ENCODE data around the gene ARVCF. TPM values are rescaled to one million over a fixed set of nuclear protein-coding genes. Genes with fewer than 3 reads are reported as not detected.

Gene ARVCF
- total and polyA plus RNA-seq, 2 experiments from 2014 or later = 15.6 to 122 TPM

DNA sequence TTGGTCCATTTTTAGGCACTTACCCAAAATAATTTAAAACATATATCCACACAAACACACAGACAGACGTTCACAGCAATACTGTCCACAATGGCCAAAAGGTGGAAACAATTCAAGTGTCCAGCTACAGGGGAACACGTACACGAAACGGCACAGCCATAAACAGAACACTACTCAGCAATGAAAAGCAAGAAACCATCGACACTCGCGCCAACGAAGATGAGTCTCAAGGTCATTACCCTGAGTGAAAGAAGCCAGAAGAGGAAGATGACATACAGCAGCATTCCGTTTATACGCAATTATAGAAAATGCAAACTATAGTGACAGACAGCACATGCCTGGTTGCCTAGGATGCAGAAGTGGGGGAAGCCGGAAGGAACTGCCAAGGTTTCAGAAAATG is 88.4 kb downstream of the ARVCF start:
- Histone ChIP-seq H3K27ac (ENCODE audit: low read depth) (no peak overlapping the region), H3K36me3 (ENCODE audit: insufficient read depth) (no peaks in the 10 kb centered on the region), H3F3A (replicated peaks; ENCODE audit: low read depth) (no peaks in the 10 kb centered on the region), H3K4me2 (no peak overlapping the region), H3K4me3 (no peak overlapping the region), H4K20me1 (replicated peaks; ENCODE audit: insufficient read depth) (no peaks in the 10 kb centered on the region), H2AFZ (no peak overlapping the region), H3K79me2 (replicated peaks; ENCODE audit: insufficient read depth) (no peaks in the 10 kb centered on the region), H3K4me1 (ENCODE audit: insufficient read depth) (no peaks in the 10 kb centered on the region), H3K27me3 (ENCODE audit: insufficient read depth) (no peaks in the 10 kb centered on the region), H3K9me2 (ENCODE audit: insufficient read depth) (no peaks in the 10 kb centered on the region)
- Mint-ChIP-seq H3K4me1 (no peaks in the 10 kb centered on the region), H3K4me3 (no peak overlapping the region), H3K27me3 (ENCODE audit: insufficient read depth, low read depth, poor library complexity) (no peaks in the 10 kb centered on the region), H3K36me3 (ENCODE audit: low read depth) (no peaks in the 10 kb centered on the region), H3K9me3 (no peaks in the 10 kb centered on the region), H3K27ac (no peak overlapping the region)
- ATAC-seq = no peak
- DNase-seq (ENCODE audit: low spot score) = no peak
- TF ChIP-seq, protein P1, sequence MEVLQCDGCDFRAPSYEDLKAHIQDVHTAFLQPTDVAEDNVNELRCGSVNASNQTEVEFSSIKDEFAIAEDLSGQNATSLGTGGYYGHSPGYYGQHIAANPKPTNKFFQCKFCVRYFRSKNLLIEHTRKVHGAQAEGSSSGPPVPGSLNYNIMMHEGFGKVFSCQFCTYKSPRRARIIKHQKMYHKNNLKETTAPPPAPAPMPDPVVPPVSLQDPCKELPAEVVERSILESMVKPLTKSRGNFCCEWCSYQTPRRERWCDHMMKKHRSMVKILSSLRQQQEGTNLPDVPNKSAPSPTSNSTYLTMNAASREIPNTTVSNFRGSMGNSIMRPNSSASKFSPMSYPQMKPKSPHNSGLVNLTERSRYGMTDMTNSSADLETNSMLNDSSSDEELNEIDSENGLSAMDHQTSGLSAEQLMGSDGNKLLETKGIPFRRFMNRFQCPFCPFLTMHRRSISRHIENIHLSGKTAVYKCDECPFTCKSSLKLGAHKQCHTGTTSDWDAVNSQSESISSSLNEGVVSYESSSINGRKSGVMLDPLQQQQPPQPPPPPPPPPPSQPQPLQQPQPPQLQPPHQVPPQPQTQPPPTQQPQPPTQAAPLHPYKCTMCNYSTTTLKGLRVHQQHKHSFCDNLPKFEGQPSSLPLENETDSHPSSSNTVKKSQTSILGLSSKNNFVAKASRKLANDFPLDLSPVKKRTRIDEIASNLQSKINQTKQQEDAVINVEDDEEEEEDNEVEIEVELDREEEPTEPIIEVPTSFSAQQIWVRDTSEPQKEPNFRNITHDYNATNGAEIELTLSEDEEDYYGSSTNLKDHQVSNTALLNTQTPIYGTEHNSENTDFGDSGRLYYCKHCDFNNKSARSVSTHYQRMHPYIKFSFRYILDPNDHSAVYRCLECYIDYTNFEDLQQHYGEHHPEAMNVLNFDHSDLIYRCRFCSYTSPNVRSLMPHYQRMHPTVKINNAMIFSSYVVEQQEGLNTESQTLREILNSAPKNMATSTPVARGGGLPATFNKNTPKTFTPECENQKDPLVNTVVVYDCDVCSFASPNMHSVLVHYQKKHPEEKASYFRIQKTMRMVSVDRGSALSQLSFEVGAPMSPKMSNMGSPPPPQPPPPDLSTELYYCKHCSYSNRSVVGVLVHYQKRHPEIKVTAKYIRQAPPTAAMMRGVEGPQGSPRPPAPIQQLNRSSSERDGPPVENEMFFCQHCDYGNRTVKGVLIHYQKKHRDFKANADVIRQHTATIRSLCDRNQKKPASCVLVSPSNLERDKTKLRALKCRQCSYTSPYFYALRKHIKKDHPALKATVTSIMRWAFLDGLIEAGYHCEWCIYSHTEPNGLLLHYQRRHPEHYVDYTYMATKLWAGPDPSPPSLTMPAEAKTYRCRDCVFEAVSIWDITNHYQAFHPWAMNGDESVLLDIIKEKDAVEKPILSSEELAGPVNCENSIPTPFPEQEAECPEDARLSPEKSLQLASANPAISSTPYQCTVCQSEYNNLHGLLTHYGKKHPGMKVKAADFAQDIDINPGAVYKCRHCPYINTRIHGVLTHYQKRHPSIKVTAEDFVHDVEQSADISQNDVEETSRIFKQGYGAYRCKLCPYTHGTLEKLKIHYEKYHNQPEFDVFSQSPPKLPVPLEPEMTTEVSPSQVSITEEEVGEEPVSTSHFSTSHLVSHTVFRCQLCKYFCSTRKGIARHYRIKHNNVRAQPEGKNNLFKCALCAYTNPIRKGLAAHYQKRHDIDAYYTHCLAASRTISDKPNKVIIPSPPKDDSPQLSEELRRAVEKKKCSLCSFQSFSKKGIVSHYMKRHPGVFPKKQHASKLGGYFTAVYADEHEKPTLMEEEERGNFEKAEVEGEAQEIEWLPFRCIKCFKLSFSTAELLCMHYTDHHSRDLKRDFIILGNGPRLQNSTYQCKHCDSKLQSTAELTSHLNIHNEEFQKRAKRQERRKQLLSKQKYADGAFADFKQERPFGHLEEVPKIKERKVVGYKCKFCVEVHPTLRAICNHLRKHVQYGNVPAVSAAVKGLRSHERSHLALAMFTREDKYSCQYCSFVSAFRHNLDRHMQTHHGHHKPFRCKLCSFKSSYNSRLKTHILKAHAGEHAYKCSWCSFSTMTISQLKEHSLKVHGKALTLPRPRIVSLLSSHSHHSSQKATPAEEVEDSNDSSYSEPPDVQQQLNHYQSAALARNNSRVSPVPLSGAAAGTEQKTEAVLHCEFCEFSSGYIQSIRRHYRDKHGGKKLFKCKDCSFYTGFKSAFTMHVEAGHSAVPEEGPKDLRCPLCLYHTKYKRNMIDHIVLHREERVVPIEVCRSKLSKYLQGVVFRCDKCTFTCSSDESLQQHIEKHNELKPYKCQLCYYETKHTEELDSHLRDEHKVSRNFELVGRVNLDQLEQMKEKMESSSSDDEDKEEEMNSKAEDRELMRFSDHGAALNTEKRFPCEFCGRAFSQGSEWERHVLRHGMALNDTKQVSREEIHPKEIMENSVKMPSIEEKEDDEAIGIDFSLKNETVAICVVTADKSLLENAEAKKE (CRISPR knock-in tag; IDR thresholded peaks at IDR 0.05) = no peak
- TF ChIP-seq, protein P2, sequence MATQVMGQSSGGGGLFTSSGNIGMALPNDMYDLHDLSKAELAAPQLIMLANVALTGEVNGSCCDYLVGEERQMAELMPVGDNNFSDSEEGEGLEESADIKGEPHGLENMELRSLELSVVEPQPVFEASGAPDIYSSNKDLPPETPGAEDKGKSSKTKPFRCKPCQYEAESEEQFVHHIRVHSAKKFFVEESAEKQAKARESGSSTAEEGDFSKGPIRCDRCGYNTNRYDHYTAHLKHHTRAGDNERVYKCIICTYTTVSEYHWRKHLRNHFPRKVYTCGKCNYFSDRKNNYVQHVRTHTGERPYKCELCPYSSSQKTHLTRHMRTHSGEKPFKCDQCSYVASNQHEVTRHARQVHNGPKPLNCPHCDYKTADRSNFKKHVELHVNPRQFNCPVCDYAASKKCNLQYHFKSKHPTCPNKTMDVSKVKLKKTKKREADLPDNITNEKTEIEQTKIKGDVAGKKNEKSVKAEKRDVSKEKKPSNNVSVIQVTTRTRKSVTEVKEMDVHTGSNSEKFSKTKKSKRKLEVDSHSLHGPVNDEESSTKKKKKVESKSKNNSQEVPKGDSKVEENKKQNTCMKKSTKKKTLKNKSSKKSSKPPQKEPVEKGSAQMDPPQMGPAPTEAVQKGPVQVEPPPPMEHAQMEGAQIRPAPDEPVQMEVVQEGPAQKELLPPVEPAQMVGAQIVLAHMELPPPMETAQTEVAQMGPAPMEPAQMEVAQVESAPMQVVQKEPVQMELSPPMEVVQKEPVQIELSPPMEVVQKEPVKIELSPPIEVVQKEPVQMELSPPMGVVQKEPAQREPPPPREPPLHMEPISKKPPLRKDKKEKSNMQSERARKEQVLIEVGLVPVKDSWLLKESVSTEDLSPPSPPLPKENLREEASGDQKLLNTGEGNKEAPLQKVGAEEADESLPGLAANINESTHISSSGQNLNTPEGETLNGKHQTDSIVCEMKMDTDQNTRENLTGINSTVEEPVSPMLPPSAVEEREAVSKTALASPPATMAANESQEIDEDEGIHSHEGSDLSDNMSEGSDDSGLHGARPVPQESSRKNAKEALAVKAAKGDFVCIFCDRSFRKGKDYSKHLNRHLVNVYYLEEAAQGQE (IDR thresholded peaks at IDR 0.05; ENCODE audit: unreplicated experiment) = no peak
- TF ChIP-seq, protein P3, sequence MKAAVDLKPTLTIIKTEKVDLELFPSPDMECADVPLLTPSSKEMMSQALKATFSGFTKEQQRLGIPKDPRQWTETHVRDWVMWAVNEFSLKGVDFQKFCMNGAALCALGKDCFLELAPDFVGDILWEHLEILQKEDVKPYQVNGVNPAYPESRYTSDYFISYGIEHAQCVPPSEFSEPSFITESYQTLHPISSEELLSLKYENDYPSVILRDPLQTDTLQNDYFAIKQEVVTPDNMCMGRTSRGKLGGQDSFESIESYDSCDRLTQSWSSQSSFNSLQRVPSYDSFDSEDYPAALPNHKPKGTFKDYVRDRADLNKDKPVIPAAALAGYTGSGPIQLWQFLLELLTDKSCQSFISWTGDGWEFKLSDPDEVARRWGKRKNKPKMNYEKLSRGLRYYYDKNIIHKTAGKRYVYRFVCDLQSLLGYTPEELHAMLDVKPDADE (IDR thresholded peaks at IDR 0.05) = no peak
